Measurements from ENCODE around the gene RAB8A. TPM values are rescaled to one million over a fixed set of nuclear protein-coding genes. Genes with fewer than 3 reads are reported as not detected.

Gene RAB8A
- total and polyA plus RNA-seq, 9 of the 15 experiments (the other 6 are each of a cell fraction or from before 2014, with no cell fraction given) = 11.2 to 102 (median 53.2) TPM

DNA sequence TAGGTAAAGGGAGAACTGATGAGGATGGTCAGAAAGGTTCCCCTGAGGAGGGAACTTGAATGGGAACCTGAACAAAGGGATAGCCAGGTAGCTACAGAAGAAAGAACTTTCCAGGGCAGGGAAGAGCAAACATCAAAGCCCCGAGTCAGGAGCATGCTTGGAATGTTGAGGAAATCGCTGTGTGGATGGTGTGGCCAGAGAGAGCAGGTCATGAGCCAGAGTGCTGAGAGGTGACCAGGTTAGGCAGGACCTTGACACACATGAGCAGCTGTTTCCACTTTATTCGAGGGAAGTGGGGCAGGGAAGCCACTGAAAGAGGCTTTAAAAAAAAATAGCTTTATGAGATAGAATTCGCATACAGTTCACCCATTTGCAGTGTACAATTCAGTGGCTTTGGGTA, 4.4 kb downstream of the RAB8A start (continued):
- TF ChIP-seq, protein P1, sequence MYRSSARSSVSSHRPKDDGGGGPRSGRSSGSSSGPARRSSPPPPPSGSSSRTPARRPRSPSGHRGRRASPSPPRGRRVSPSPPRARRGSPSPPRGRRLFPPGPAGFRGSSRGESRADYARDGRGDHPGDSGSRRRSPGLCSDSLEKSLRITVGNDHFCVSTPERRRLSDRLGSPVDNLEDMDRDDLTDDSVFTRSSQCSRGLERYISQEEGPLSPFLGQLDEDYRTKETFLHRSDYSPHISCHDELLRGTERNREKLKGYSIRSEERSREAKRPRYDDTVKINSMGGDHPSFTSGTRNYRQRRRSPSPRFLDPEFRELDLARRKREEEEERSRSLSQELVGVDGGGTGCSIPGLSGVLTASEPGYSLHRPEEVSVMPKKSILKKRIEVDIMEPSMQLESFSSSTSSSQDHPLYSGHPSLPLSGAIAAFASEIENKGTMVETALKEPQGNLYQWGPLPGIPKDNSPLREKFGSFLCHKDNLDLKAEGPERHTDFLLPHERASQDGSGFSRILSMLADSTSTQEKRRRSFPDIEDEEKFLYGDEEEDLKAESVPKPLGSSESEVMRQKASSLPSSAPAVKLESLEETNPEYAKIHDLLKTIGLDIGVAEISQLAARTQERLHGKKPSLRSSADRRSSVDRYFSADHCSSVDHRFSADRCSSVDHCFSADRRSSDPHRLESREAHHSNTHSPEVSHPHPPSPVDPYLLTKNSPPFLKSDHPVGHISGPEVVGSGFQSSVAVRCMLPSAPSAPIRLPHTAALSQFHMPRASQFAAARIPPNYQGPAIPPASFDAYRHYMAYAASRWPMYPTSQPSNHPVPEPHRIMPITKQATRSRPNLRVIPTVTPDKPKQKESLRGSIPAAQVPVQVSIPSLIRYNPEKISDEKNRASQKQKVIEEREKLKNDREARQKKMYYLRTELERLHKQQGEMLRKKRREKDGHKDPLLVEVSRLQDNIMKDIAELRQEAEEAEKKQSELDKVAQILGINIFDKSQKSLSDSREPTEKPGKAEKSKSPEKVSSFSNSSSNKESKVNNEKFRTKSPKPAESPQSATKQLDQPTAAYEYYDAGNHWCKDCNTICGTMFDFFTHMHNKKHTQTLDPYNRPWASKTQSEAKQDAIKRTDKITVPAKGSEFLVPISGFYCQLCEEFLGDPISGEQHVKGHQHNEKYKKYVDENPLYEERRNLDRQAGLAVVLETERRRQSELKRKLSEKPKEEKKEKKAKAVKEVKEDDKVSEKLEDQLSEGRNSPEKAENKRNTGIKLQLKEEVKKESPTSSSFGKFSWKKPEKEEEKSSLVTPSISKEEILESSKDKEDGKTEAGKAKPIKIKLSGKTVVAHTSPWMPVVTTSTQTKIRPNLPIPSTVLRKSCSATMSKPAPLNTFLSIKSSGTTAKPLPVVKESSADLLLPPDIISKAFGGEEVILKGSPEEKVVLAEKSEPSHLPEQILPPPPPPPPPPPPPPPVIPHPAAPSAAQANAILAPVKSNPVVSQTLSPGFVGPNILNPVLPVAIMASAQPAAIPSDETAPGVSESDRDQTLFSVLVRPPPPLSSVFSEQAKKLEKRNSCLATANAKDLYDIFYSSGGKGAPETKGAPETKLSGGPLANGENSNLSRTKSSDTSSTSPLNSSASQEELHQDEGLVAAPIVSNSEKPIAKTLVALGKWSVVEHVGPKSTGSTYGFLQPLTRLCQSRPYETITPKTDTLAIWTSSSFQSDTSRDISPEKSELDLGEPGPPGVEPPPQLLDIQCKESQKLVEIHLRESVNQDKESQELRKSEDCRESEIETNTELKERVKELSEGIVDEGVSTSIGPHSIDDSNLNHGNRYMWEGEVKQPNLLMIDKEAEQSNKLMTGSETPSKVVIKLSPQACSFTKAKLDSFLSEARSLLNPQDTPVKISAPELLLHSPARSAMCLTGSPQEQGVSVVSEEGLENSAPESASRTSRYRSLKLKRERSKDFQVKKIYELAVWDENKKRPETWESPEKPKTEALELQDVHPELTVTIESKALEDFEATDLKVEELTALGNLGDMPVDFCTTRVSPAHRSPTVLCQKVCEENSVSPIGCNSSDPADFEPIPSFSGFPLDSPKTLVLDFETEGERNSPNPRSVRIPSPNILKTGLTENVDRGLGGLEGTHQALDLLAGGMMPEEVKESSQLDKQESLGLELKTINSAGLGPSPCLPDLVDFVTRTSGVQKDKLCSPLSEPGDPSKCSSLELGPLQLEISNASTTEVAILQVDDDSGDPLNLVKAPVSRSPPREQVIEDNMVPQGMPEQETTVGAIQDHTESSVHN (IDR thresholded peaks at IDR 0.05; ENCODE audit: borderline replicate concordance in 1 of 2, low read depth in 1 of 2) = no peak
- TF ChIP-seq MCM2 (IDR thresholded peaks at IDR 0.05; ENCODE audit: low read depth) (no peak), MTA1 (IDR thresholded peaks at IDR 0.05; ENCODE audit: borderline replicate concordance) (no peak), HIVEP1 (CRISPR knock-in tag; IDR thresholded peaks at IDR 0.05) (no peak), ETV5 (CRISPR knock-in tag; IDR thresholded peaks at IDR 0.05; ENCODE audit: low read depth) (no peak)
- TF ChIP-seq, protein P2, sequence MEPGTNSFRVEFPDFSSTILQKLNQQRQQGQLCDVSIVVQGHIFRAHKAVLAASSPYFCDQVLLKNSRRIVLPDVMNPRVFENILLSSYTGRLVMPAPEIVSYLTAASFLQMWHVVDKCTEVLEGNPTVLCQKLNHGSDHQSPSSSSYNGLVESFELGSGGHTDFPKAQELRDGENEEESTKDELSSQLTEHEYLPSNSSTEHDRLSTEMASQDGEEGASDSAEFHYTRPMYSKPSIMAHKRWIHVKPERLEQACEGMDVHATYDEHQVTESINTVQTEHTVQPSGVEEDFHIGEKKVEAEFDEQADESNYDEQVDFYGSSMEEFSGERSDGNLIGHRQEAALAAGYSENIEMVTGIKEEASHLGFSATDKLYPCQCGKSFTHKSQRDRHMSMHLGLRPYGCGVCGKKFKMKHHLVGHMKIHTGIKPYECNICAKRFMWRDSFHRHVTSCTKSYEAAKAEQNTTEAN (CRISPR knock-in tag; IDR thresholded peaks at IDR 0.05) = no peak
